DND-41 (cell line): ENCODE measurements around the gene OPN1SW.

Source experiments
- ATAC-seq: fragments of 200-7000 bp; cut with Tn5 transposase; 3 replicates; pipeline ENCODE4 v1.9.1; 2021; ENCODE audit warnings: low read depth; ENCODE audit not compliant: insufficient read depth
- DNase-seq: peaks from one replicate; pipeline ENCODE4 v3.0.0-alpha.2; 2020
- H2AFZ ChIP-seq: 2 replicates; pipeline ENCODE4 v1.6.0; 2012; ENCODE audit warnings: low read depth, low read length
- H3K27ac ChIP-seq: 2 replicates; pipeline ENCODE4 v1.5.1; 2012; ENCODE audit warnings: low read length, inconsistent platforms
- H3K27me3 ChIP-seq: fragments of 200-600 bp; sonication (generic); 2 replicates; pipeline ENCODE4 v1.6.0; 2012; ENCODE audit warnings: low read length, mild to moderate bottlenecking, inconsistent platforms; ENCODE audit not compliant: insufficient read depth, poor library complexity
- H3K36me3 ChIP-seq: 2 replicates; pipeline ENCODE4 v1.5.1; 2012; ENCODE audit warnings: low read length, inconsistent platforms; ENCODE audit not compliant: insufficient read depth
- H3K4me1 ChIP-seq: 2 replicates; pipeline ENCODE4 v1.5.1; 2012; ENCODE audit warnings: mild to moderate bottlenecking, low read length; ENCODE audit not compliant: insufficient read depth
- H3K4me2 ChIP-seq: 2 replicates; pipeline ENCODE4 v1.6.0; 2012; ENCODE audit warnings: mild to moderate bottlenecking, moderate library complexity, low read length, inconsistent platforms; ENCODE audit not compliant: insufficient read depth
- H3K4me3 ChIP-seq, 2 experiments: fragments of 200-600 bp in 1 of 2; shearing (Covaris generic) in 1 of 2; 2 replicates each; pipeline ENCODE4 v1.5.1; 2012 to 2016; ENCODE audit warnings: inconsistent platforms in 2 of 2, low read length in 2 of 2, mild to moderate bottlenecking in 2 of 2, low read depth in 1 of 2, moderate library complexity in 1 of 2
- H3K79me2 ChIP-seq: 2 replicates; pipeline ENCODE4 v1.6.0; 2012; ENCODE audit warnings: low read length, inconsistent platforms; ENCODE audit not compliant: insufficient read depth
- H3K9ac ChIP-seq: 2 replicates; pipeline ENCODE4 v1.6.0; 2012; ENCODE audit warnings: low read depth, mild to moderate bottlenecking, inconsistent platforms, low read length, moderate library complexity
- H3K9me3 ChIP-seq: 2 replicates; pipeline ENCODE4 v1.5.1; 2012; ENCODE audit warnings: low read length, moderate library complexity, mild to moderate bottlenecking, inconsistent platforms; ENCODE audit not compliant: insufficient read depth, severe bottlenecking
- H4K20me1 ChIP-seq: 2 replicates; pipeline ENCODE4 v1.6.0; 2012; ENCODE audit warnings: low read length; ENCODE audit not compliant: insufficient read depth
- EZH2 ChIP-seq: IDR thresholded peaks from 3 replicates; pipeline ENCODE4 v1.6.1; 2012; ENCODE audit warnings: borderline replicate concordance, low read depth, mild to moderate bottlenecking, moderate library complexity, low read length, inconsistent platforms; ENCODE audit not compliant: severe bottlenecking
- TF ChIP-seq, protein P1 (sequence below): IDR thresholded peaks from 2 replicates; pipeline ENCODE4 v1.5.1; 2012; ENCODE audit warnings: borderline replicate concordance, low read length, moderate library complexity, mild to moderate bottlenecking; ENCODE audit not compliant: poor library complexity, severe bottlenecking; ENCODE audit errors: extremely low read depth

Gene OPN1SW

GRCh38 chr7:128732521-128733277 is 42.9 kb downstream of the OPN1SW start:
- no peaks in the 10 kb centered on the region for H3K4me1 ChIP-seq
- H2AFZ ChIP-seq = no peak overlapping the region
- no peaks in the 10 kb centered on the region for H3K9me3 ChIP-seq
- H3K4me3 ChIP-seq = no peak overlapping the region
- H3K4me2 ChIP-seq = no peak overlapping the region
- H3K27me3 ChIP-seq = peaks cover 18% of the 10 kb centered on the region
- H3K27ac ChIP-seq = no peak overlapping the region
- no peaks in the 10 kb centered on the region for H3K79me2 ChIP-seq
- no peak overlapping the region for H3K9ac ChIP-seq
- no peaks in the 10 kb centered on the region for H3K36me3 ChIP-seq
- DNase-seq = no peak
- H4K20me1 ChIP-seq = no peaks in the 10 kb centered on the region
- no peak for TF ChIP-seq EZH2
- TF ChIP-seq, protein P1, sequence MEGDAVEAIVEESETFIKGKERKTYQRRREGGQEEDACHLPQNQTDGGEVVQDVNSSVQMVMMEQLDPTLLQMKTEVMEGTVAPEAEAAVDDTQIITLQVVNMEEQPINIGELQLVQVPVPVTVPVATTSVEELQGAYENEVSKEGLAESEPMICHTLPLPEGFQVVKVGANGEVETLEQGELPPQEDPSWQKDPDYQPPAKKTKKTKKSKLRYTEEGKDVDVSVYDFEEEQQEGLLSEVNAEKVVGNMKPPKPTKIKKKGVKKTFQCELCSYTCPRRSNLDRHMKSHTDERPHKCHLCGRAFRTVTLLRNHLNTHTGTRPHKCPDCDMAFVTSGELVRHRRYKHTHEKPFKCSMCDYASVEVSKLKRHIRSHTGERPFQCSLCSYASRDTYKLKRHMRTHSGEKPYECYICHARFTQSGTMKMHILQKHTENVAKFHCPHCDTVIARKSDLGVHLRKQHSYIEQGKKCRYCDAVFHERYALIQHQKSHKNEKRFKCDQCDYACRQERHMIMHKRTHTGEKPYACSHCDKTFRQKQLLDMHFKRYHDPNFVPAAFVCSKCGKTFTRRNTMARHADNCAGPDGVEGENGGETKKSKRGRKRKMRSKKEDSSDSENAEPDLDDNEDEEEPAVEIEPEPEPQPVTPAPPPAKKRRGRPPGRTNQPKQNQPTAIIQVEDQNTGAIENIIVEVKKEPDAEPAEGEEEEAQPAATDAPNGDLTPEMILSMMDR = no peak
- ATAC-seq = no peak

DNA sequence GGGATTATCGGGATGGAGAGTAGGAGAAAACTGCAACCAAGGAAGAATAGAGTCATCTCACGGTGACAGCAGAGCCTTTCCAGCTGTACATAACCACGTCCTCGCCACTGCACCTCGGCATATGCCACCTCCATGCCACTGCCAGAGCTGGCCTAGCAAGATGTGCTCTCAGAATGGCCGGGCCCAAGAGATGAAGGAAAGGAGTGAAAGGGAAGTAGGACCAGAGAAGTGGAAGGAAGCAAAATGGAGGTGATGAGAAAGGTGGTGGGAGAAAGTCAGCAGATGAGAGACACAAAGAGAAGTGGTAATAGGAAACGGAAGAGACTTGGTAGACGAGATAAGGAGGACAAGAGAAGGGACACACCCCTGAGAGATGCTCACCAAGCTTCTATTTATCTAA is 44.4 kb downstream of the OPN1SW start:
- no peak overlapping the region for H2AFZ ChIP-seq
- ATAC-seq (no peak), DNase-seq (no peak)
- peaks cover 25% of the 10 kb centered on the region for H3K27me3 ChIP-seq
- no peak overlapping the region for H3K4me2 ChIP-seq
- no peaks in the 10 kb centered on the region for H4K20me1 ChIP-seq
- no peaks in the 10 kb centered on the region for H3K9me3 ChIP-seq
- H3K4me1 ChIP-seq = no peaks in the 10 kb centered on the region
- H3K36me3 ChIP-seq = no peaks in the 10 kb centered on the region
- no peak overlapping the region for H3K9ac ChIP-seq
- no peak overlapping the region for H3K27ac ChIP-seq
- no peak overlapping the region for H3K4me3 ChIP-seq
- TF ChIP-seq EZH2 = no peak
- TF ChIP-seq, protein P1 = no peak
- no peaks in the 10 kb centered on the region for H3K79me2 ChIP-seq

- ATAC-seq = no peak
These were observed 46.1 kb downstream of the OPN1SW start for GRCh38 chr7:128729494-128729893.

More at GRCh38 chr7:128729494-128729893, 46.1 kb downstream of the OPN1SW start:
- no peak for DNase-seq
- H3K79me2 ChIP-seq = no peaks in the 10 kb centered on the region
- no peaks in the 10 kb centered on the region for H3K9me3 ChIP-seq
- no peaks in the 10 kb centered on the region for H3K4me1 ChIP-seq
- no peak overlapping the region for H3K27ac ChIP-seq
- no peak overlapping the region for H3K9ac ChIP-seq
- peaks cover 25% of the 10 kb centered on the region for H3K27me3 ChIP-seq
- H3K36me3 ChIP-seq = no peaks in the 10 kb centered on the region
- no peak overlapping the region for H3K4me2 ChIP-seq
- TF ChIP-seq EZH2 = no peak
- TF ChIP-seq, protein P1 = no peak
- no peaks in the 10 kb centered on the region for H4K20me1 ChIP-seq
- H2AFZ ChIP-seq = no peak overlapping the region
- H3K4me3 ChIP-seq = no peak overlapping the region
